ENCODE measurements around the gene TNFRSF4.

- no peak for TF ChIP-seq CTCF (IDR thresholded peaks at IDR 0.05; ENCODE audit: borderline replicate concordance, extremely low read depth, low read length, poor library complexity, severe bottlenecking)
- TF ChIP-seq EZH2 (IDR thresholded peaks at IDR 0.05; ENCODE audit: borderline replicate concordance, low read depth, low read length, severe bottlenecking): no peak
Observed at GRCh38 chr1:1183833-1184775, 29.8 kb downstream of the TNFRSF4 start.

All from DND-41 (cell line).